ENCODE results near the gene CR1.

- TF ChIP-seq CTCF (IDR thresholded peaks at IDR 0.05) (no peak), ZFX (IDR thresholded peaks at IDR 0.05; ENCODE audit: borderline replicate concordance) (no peak)
These were observed 23.8 kb downstream of the CR1 start for GRCh38 chr1:207519505-207520399.
